K562 (cell line): ENCODE data around the gene KRT28. TPM values are rescaled to one million over a fixed set of nuclear protein-coding genes. Genes with fewer than 3 reads are reported as not detected.

ENCODE experiments used
- ATAC-seq: fragments of 200-7000 bp; cut with Tn5 transposase; 3 replicates; pipeline ENCODE4 v1.9.1; 2020; ENCODE audit warnings: moderate library complexity
- BruUV-seq: library from RNA; stranded (reverse); fragments of 400-500 nt; replicated peaks from 2 replicates; lab custom pipeline; 2021; lab: Mats Ljungman, UMichigan
- CTCF ChIA-PET: fragments of 300-600 bp; formaldehyde crosslinking; extraction: SDS; loops from one replicate; lab custom pipeline; 2021; ENCODE audit warnings: low intra/inter-chr PET ratio; lab: Yijun Ruan, JAX
- POLR2A ChIA-PET: fragments of 300-600, 350-650 bp; sonication (Branson Sonifier 250); formaldehyde crosslinking; extraction: SDS; loops from one replicate; lab custom pipeline; 2021; ENCODE audit warnings: antibody characterized with exemption, inconsistent platforms; lab: Yijun Ruan, JAX
- DNase-seq, 4 experiments: peaks; one replicate each; pipeline versions ENCODE4 v3.0.0 to v3.0.0-alpha.2; 2011 to 2018; ENCODE audit warnings: low spot score in 3 of 4, mixed read lengths in 3 of 4; ENCODE audit errors: extremely low read depth in 1 of 4
- FAIRE-seq: peaks from 2 replicates; lab custom pipeline; 2011; peaks lifted over from hg19 to GRCh38; lab: Jason Lieb, UNC
- H2AFZ ChIP-seq: 2 replicates; pipeline ENCODE4 v1.6.0; 2011; ENCODE audit warnings: low read depth, low read length, control low read depth, inconsistent platforms
- H3K27ac ChIP-seq: fragments of 200-600 bp; 3 replicates; pipeline ENCODE4 v1.8.0; 2011; ENCODE audit warnings: low read depth, mild to moderate bottlenecking, control low read depth, inconsistent platforms, low read length, moderate library complexity, mixed read lengths; ENCODE audit errors: extremely low read depth
- H3K27me3 ChIP-seq, 2 experiments: fragments of 300-600 bp in 1 of 2; 2 replicates in 1 of 2; 3 replicates in 1 of 2; pipeline versions ENCODE4 v1.6.0 to v1.8.0; 2011; ENCODE audit warnings: inconsistent platforms in 2 of 2, low read length in 2 of 2, mild to moderate bottlenecking in 1 of 2, mixed read lengths in 1 of 2, moderate library complexity in 1 of 2; ENCODE audit not compliant: control insufficient read depth in 2 of 2, insufficient read depth in 2 of 2
- H3K36me3 ChIP-seq: fragments of 300-600 bp; 3 replicates; pipeline ENCODE4 v1.8.0; 2011; ENCODE audit warnings: mild to moderate bottlenecking, low read length, inconsistent platforms; ENCODE audit not compliant: control insufficient read depth, insufficient read depth
- H3K4me1 ChIP-seq, 2 experiments: fragments of 200-600 bp in 1 of 2; replicated peaks in 1 of 2; 2 replicates in 1 of 2; 3 replicates in 1 of 2; pipeline versions ENCODE4 v1.5.1 to v1.8.0; 2011; ENCODE audit warnings: inconsistent platforms in 2 of 2, low read length in 2 of 2, mild to moderate bottlenecking in 1 of 2, mixed read lengths in 1 of 2, moderate library complexity in 1 of 2; ENCODE audit not compliant: control insufficient read depth in 2 of 2, insufficient read depth in 2 of 2
- H3K4me2 ChIP-seq: 2 replicates; pipeline ENCODE4 v1.6.1; 2011; ENCODE audit warnings: low read length, control low read depth, inconsistent platforms, mixed read lengths; ENCODE audit not compliant: insufficient read depth
- H3K4me3 ChIP-seq: fragments of 200-600 bp; sonication (generic), shearing (Covaris generic); 2 replicates; pipeline ENCODE4 v1.5.1; 2016; ENCODE audit warnings: control low read depth, inconsistent platforms
- H3K79me2 ChIP-seq: fragments of 200-600 bp; 3 replicates; pipeline ENCODE4 v1.8.0; 2011; ENCODE audit warnings: low read length, inconsistent platforms; ENCODE audit not compliant: control insufficient read depth, insufficient read depth
- H3K9ac ChIP-seq, 2 experiments: 2 replicates each; pipeline versions ENCODE4 v1.6.0 to v1.6.1; 2011; ENCODE audit warnings: low read depth in 2 of 2, low read length in 2 of 2, control low read depth in 1 of 2, inconsistent platforms in 1 of 2, mild to moderate bottlenecking in 1 of 2, mixed read lengths in 1 of 2; ENCODE audit not compliant: insufficient read depth in 1 of 2
- H3K9me1 ChIP-seq: one replicate; pipeline ENCODE4 v1.6.0; 2011; ENCODE audit warnings: inconsistent platforms, mild to moderate bottlenecking, low read length, moderate library complexity; ENCODE audit not compliant: control insufficient read depth, insufficient read depth
- H3K9me3 ChIP-seq: replicated peaks from 2 replicates; pipeline ENCODE4 v1.5.1; 2011; ENCODE audit warnings: low read depth, low read length, inconsistent platforms; ENCODE audit not compliant: control insufficient read depth, insufficient read depth
- H4K20me1 ChIP-seq: replicated peaks from 2 replicates; pipeline ENCODE4 v1.6.1; 2011; ENCODE audit warnings: low read length, inconsistent platforms, mixed read lengths; ENCODE audit not compliant: control insufficient read depth, insufficient read depth
- CHAMP1 ChIP-seq: fragments of 450-650 bp; IDR thresholded peaks from 2 replicates; pipeline ENCODE4 v1.6.1; 2016; ENCODE audit warnings: mild to moderate bottlenecking
- FOSL1 ChIP-seq: fragments of 200-800 bp; sonication (Bioruptor generic); conservative IDR thresholded peaks from 2 replicates; pipeline ENCODE4 v1.6.1; 2016; ENCODE audit warnings: missing genetic modification characterization, missing compliant biosample characterization
- FOXA3 ChIP-seq, 2 experiments: fragments of 450-650 bp in 1 of 2; sonication (generic) in 1 of 2; formaldehyde crosslinking; IDR thresholded peaks in 1 of 2; conservative IDR thresholded peaks in 1 of 2; 2 replicates each; pipeline versions ENCODE4 v1.4.0 to v1.8.0; 2020 to 2022; ENCODE audit warnings: mild to moderate bottlenecking in 2 of 2, missing genetic modification reagents in 1 of 2
- MGA ChIP-seq: fragments of 450-650 bp; IDR thresholded peaks from 2 replicates; pipeline ENCODE4 v1.6.1; 2016; ENCODE audit warnings: mild to moderate bottlenecking, moderate library complexity
- PCBP1 ChIP-seq: fragments of 200-400 bp; formaldehyde crosslinking; IDR thresholded peaks from 2 replicates; pipeline ENCODE4 v1.6.1; 2018; ENCODE audit warnings: mild to moderate bottlenecking, low read depth, low read length; ENCODE audit not compliant: poor library complexity, severe bottlenecking
- SMAD4 ChIP-seq: fragments of 250-450 bp; sonication (Bioruptor Pico); conservative IDR thresholded peaks from 2 replicates; pipeline ENCODE4 v1.8.0; 2021; ENCODE audit warnings: inconsistent platforms, mild to moderate bottlenecking, moderate library complexity
- XRCC3 ChIP-seq: fragments of 450-650 bp; IDR thresholded peaks from 2 replicates; pipeline ENCODE4 v1.6.1; 2017; ENCODE audit warnings: mild to moderate bottlenecking, moderate library complexity
- whole genome bisulfite sequencing: fragments of 100-300 bp; shearing (Covaris generic); methylation state at CpG from one replicate; pipeline ENCODE4 v1.1.6; 2016; ENCODE audit warnings: low coverage, mixed read lengths; ENCODE audit not compliant: insufficient coverage; ENCODE audit errors: missing lambda C conversion rate; 5-methylcytosine and 5-hydroxymethylcytosine counted together
- in situ Hi-C: fragments of 300-500 bp; cut with MboI; formaldehyde crosslinking; loops from 4 replicates; pipeline ENCODE4 v1.15.0; 2018; ENCODE audit warnings: inconsistent platforms, mixed read lengths
- intact Hi-C: fragments of 100-400 bp; cut with micrococcal nuclease; formaldehyde crosslinking; loops from 2 replicates; pipeline ENCODE4 v1.14.2; 2022
- polyA plus RNA-seq, 8 experiments: library from polyadenylated mRNA; depleted of rRNA in 4 of 8; stranded (reverse) in 5 of 8; unstranded in 3 of 8; fragments of >200 nt; fragmentation: Nextera tagmentation in 2 of 8; fragmentation: Illumina TruSeq in 1 of 8; extraction: Ambion mirVana in 2 of 8; extraction: Trizol in 1 of 8; gene quantifications; 2 replicates each; pipeline versions ENCODE4 v1.2.1 to v1.2.3, GENCODE V29; 2011 to 2014; ENCODE audit warnings: inconsistent platforms in 1 of 8, missing spikeins in 1 of 8
- total RNA-seq, 7 experiments: library from RNA; depleted of rRNA in 6 of 7; stranded (reverse); fragments of >200 nt in 6 of 7; fragmentation: Illumina TruSeq in 2 of 7; extraction: Trizol in 2 of 7; gene quantifications; 2 replicates each; pipeline versions ENCODE4 v1.2.1 to v1.2.3, GENCODE V29; 2011 to 2021; ENCODE audit warnings: low replicate concordance in 1 of 7

Gene KRT28
- total and polyA plus RNA-seq, 9 of the 15 experiments (the other 6 are each of a cell fraction or from before 2014, with no cell fraction given), result not detected

GRCh38 chr17:40830085-40830776 is 30.5 kb upstream of the KRT28 start:
- H3K4me1 ChIP-seq, result peaks cover 16 to 44% of the 10 kb centered on the region in 2 experiments
- ATAC-seq, result no peak
- peak overlapping the region; percentile 54 for H3K4me2 ChIP-seq
- no peaks in the 10 kb centered on the region for H4K20me1 ChIP-seq
- peaks cover 53% of the 10 kb centered on the region for H3K79me2 ChIP-seq
- intact Hi-C loops, result no loop called here
- no peak overlapping the region for H2AFZ ChIP-seq
- peaks cover 30% of the 10 kb centered on the region for H3K36me3 ChIP-seq
- no peaks in the 10 kb centered on the region for H3K9me3 ChIP-seq
- H3K4me3 ChIP-seq, result no peak overlapping the region
- H3K9me1 ChIP-seq, result no peaks in the 10 kb centered on the region
- no peaks in the 10 kb centered on the region for H3K27me3 ChIP-seq
- DNase-seq, result no peak
- BruUV-seq, result no TSS peak
- CTCF ChIA-PET, result no interaction called here
- 48% methylated on average over 2 of the region's 2 CpGs for WGBS
- peak overlapping the region in 1 of 2 experiments; percentile 88; a peak in 1 of 4 replicates for H3K9ac ChIP-seq
- FAIRE-seq, result no peak
- H3K27ac ChIP-seq, result peak overlapping the region; percentile 88
- in situ Hi-C loops, result no loop called here
- POLR2A ChIA-PET, result interaction anchor here (1.2 kb wide), 1 partner anchor 11 kb away, joined by 3 read pairs; no protein-coding TSS in a partner anchor
- TF ChIP-seq MGA, result no peak
- 0 out of 2 replicates have a peak, but pooled peaks have one; percentile 36 for TF ChIP-seq XRCC3
- TF ChIP-seq SMAD4 (CRISPR knock-in tag), result no peak
- TF ChIP-seq FOXA3 (CRISPR knock-in tag; conservative IDR thresholded peaks at IDR 0.05 in 1 of 2, IDR thresholded peaks at IDR 0.05 in 1 of 2), result no peak
- peak; percentile 66; the same call in 1 of the 2 replicates for TF ChIP-seq CHAMP1
- no peak for TF ChIP-seq PCBP1
- no peak for TF ChIP-seq FOSL1 (tag)
